Stimulated activated CD4-positive, alpha-beta T cell treated with anti-CD3 and anti-CD28 coated beads, Interleukin-15, amount 100 ng/mL, for 24 hours (primary cell): ENCODE data around the gene SLC38A6.
A peak's percentile ranks its signal among the peaks of the same experiment; 100 is the strongest.

Source experiments
- DNase-seq: peaks from one replicate; pipeline ENCODE4 v3.0.0-alpha.2; 2020

Gene SLC38A6

DNA sequence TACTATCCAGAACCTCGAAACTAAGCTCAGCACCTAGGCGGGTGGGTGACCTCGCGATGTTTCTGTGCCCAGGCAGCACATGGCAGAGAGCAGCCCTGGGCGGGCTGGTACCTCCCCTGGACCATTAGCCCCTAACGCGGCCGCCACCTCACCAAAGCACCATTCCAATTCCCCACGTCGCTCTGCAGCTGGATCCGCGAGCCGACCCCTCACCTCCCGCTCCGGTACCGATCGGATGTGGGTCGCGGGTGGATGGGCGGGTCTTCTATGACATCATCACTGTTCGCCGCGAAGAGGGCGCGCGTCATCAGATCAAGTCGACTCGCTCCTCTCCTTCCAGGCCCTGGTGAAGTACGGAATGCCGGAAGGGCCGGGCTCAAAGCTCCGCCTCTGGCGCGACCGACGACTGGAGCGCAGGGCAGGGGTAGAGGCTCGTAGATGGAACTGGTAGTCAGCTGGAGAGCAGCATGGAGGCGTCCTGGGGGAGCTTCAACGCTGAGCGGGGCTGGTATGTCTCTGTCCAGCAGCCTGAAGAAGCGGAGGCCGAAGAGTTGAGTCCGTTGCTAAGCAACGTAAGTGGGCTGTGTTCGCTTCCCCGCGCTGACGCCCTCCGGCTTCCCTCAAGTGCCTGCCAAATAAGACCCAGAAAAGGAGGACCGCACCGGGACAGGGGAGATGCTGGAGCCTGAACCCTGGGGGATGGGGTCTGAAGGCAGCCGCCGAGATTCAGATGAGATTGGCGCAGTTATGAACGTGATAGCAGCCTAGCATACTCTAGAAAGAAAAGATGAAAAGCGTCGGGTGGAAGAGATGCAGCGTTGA is at the start of gene SLC38A6, which contains the start of gene TRMT5:
Gene SLC38A6 (plus strand): TSS at position 435 of the 822 bp plus-strand sequence. CDS start 33 bp downstream, at position 468.
Gene TRMT5 (minus strand): TSS at position 269 of the 822 bp plus-strand sequence. CDS start 106 bp downstream, at position 163.
- DNase-seq: peak; percentile 93

DNA sequence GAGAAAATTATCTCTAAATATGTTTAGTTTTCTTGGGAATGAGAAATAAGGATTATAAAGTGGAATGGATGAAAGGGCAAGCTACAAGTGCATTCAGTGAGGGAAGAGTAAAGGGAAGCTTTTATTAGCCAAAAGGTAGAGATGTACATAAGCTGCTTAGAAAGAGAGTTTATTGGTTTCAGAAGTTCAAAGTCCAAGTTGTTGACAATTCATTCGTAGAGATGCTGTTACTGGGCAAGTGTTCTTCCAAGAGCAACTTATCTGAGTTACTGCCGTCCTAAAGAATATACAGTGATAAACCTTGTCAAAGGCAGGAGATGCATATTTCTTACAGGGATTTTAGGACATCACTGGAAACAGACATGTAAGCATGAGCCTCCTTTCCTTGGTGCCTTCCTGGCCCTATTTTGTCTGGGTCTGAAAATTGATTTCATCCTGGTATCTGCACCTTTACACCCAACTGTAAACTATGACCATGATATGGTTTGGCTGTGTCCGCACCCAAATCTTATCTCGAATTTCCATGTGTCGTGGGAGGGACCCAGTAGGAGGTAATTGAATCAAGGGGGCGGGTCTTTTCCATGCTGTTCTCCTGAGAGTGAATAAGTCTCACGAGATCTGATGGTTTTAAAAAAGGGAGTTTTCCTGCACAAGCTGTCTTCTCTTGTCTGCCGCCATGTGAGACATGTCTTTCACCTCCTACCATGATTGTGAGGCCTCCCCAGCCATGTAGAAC is 47.0 kb upstream of the SLC38A6 start:
- DNase-seq: no peak

DNA sequence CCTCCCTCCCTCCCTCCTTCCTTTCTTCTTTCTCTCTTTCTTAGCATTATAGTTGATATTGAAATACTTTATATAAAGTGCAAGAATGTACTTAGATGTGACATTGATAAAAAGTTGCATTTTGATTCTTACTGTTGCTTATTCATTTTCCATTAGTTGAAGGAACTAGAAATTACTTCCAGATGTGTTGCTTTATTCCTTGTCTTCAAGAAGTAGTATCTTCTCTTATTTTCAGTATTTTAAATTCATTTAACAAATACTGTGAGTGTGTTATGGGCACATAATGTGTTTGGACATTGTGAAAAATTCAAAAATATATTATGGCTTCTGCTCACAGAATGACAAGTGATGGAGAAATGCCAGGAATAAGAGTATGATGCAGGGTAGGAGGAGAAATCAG is 45.7 kb upstream of the SLC38A6 start:
- no peak for DNase-seq

DNA sequence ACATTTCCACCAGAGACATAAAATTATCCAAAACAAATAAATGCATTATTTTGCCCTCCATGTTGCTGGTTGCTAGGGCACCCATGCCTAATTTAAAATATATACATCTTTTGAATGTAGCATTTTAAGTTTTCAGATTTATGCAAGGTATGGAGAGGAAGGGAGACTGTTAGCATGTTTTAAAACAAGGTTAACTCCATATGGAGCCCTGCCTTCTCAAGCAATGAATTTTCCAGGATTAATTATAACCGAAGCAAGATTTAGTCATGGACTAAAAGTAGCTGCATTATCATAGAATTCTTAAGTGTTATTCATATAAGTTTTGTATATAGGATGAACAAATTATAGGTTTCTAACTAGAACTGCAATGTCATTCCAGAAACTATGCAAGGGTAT is 37.4 kb upstream of the SLC38A6 start:
- no peak for DNase-seq

DNA sequence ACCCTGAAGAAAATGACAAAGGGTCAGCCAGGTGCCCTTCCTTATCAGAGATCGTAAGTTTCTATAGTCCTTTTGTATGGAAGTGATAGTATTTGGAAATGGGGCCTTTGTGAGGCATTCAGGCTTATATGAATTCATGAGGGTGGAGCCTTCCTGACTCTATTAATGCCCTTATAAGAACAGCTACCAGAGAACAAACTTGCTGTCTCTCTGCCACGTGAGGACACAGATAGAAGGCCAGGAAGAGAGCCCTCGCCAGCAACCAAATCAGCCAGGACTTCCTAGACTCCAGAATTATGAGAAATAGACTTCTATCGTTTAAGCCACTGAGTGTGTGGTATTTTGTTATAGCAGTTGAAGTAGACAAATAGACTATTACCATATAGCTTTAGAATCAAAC is 36.8 kb upstream of the SLC38A6 start:
- no peak for DNase-seq

DNA sequence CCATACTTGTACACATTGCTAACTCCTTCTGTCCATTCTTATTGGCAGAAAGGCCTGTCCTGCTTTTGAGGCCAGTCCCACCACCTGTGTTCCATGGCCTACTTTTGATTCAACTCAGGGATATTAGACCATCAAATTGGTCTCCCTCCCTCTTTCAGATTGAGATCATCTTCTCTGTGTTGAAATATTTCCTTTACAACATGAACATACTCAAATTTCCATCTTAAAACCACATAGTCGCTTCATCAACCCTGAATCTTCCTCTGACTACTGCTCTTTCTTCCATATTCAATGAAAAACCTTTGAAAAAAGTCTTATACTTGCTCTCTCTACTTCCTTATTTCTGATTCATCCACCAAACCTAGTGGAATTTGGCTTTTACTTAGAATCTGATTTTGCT is 35.1 kb upstream of the SLC38A6 start:
- DNase-seq: no peak

DNA sequence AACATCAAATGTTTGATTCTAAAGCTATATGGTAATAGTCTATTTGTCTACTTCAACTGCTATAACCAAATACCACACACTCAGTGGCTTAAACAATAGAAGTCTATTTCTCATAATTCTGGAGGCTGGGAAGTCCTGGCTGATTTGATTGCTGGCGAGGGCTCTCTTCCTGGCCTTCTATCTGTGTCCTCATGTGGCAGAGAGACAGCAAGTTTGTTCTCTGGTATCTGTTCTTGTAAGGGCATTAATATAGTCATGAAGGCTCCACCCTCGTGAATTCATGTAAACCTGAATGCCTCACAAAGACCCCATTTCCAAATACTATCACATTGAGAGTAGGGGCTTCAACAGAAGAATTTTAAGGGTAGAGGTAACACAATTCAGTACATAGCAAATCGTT is 34.3 kb upstream of the SLC38A6 start:
- no peak for DNase-seq

DNA sequence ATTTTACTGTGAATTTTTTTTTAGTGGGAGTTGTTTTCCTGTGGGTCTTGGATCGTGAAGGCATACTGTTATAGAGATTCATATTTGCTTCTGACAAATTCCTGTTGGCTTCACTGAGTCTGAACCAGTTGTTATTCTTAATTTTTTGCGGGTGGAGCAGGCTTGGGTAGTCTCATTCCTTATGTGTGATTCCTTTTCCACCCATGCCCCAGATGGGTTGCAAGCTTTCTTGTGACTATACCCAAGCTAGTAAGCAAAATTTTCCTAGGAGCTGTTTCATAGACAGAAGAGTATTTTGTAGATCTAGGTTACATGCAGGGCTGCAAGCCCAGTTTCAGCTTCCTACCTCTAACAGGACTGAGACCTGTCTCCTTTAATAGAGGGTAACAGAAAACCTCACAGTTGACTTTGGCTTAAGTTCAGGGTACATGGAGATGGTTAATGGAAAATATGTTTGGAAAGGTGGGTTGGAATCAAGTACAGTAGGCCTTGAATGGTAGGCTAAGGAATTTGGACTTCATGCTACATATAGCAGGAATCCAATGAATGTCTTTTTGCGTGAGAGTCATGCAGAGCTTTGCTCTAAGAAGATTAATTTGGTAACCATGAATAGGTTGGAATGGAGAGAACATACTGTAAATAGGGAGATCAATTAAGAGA is 29.1 kb upstream of the SLC38A6 start:
- DNase-seq: no peak

DNA sequence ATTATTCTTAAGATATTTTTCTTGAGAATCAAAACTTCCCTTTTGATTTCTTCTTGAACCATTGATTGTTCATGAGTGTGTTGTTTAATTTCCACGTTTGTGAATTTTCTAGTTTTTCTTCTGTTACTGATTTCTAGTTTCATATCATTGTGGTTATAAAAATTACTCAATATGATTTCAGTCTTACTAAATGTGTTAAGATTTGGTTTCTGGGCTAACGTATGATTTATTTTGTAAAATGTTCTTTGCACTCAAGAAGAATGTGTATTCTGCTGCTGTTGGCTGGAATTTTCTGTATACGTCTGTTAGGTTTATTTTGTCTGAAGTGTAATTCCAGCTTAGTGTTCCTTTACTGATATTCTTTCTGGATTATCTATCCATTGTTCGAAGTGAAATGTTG is 24.8 kb upstream of the SLC38A6 start:
- no peak for DNase-seq

DNA sequence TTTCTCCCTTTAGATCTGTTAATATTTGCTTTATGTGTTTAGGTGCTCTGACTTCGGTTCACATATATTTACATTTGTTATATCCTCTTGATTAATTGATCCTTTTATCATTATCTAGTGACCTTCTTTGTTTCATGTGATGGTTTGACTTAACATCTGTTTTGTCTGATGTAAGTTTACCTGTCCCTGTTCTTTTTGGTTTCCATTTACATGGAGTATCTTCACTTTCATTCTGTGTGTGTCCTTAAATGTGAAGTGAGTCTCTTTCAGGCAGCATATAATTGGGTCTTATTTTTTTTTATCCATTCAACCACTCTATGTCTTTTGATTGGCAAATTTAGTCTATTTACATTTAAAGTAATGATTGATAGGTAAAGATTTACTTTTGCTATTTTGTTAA is 24.4 kb upstream of the SLC38A6 start:
- no peak for DNase-seq

DNA sequence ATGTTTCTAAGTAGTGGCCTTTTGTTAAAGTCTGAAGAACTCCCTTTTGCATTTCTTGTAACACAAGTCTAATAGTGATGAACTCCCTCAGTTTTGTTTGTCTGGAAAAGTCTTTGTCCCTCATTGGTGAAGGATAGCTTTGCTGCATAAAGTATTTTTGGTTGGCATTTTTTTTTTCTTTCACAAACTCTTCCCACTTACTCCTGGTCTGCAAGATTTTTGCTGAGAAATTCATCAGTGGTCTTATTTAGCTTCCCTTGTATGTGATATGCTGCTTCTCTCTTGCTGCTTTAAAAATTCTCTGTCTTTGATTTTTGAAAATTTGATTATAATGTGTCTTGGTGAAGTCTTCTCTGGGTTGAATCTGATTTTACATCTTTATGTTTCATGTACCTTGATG is 22.9 kb upstream of the SLC38A6 start:
- no peak for DNase-seq

DNA sequence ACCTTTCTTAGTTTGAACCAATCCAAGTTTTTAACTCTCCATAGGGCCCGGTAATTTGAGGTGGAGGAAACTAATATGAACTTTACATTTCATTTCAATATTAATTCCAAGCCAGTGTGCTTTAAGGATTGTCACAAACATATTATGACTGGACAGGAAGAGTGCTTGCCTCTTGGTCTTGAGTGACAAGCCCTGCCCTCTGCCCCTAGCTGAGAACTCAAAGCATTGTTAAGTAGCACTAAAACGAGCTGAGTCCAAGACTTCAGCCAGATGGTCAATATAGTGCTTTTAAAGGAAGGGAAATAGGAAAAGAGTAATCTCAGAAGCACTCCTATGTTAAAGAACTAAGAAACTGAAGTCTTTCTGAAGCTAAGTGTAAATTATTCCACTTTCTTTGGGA is 17.3 kb upstream of the SLC38A6 start:
- no peak for DNase-seq

DNA sequence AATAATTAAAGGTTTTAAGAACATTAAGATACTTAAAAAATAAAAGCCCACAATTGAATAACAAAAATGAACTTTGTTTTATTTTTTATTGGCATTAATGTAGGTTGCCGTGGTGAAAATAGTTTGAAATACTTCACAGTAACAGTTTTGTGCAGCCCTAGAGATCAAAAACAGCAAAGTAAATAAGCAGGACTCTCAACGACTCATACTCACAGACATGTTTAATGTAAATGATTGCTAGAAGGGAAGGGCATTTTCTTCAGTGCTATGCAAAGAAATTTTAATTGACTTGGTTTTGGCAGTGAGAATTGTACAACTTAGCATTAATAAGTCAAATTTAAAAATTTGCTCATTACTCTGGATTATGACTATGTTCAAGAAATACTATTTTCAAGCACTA is 16.1 kb upstream of the SLC38A6 start:
- DNase-seq: no peak

DNA sequence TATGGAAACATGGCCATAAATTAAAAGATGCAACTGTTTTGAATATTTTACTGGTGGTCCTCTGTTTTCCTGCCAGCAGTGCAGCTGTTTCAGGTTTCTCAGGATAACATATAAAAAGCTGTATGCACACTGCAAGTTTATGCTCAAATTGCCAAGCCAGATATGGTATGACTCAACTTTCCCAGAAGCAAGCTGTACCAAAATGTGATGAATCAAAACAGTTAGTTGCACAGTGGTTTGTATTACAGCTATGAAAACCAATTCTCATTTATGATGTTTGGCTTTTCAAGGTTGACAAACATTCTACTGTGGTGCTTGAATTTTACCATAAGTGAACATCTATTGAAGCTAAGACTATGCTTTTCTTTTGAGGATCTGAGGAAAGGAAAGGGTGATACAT is 15.6 kb upstream of the SLC38A6 start:
- no peak for DNase-seq

DNA sequence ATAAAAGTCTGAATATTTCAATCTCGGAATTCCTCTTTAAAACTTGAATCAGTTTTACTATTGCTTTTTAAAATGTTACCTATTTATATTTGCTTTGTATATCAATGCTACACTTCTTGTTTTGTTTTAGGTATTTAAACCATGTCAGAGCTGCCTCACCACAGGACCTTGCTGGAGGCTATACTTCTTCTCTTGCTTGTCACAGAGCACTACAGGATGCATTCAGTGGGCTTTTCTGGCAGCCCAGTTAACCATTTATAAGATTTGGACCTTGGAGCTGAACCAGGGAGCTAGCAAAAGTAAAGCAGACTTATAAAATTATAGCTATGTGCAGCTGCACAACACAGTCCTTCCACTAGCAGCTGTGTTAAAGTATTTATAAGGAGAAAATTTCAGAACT is 12.9 kb upstream of the SLC38A6 start:
- no peak for DNase-seq

DNA sequence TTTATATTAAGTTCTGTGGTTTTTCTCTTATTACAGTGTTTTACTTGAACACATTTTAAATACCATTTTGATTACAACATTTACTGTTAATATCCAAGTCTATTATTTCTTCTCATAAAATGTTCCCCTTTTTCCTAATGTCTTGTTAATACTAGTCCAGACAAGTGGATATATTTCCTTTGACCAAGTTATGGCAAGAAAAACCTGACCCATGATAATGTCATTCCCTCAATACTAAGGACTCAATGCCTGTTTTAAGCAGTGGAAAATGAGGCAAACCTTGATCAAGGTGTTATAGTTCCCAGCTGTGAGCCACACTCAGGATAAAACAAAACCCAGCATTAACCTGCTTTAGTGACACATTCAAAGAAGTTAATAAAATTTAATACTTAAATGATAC is 12.4 kb upstream of the SLC38A6 start:
- no peak for DNase-seq

DNA sequence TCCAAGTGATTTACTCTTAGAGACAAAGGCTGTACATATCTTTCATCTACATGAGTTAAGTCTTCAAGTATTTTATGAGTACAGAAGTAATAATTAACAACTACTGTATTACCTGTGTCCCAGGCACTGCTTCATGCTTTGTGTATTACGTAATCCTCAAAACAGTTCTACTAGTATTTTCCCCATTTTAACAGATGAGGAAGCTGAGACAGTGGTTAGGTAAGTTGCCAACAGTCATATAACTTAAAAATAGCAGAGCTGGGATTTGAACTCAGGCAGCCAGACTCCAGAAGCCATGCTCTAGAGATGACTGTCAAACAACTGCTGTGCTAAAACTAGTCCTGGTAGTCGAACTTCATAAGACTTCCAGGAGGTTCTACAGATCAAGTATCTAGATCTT is 10.9 kb upstream of the SLC38A6 start:
- no peak for DNase-seq

DNA sequence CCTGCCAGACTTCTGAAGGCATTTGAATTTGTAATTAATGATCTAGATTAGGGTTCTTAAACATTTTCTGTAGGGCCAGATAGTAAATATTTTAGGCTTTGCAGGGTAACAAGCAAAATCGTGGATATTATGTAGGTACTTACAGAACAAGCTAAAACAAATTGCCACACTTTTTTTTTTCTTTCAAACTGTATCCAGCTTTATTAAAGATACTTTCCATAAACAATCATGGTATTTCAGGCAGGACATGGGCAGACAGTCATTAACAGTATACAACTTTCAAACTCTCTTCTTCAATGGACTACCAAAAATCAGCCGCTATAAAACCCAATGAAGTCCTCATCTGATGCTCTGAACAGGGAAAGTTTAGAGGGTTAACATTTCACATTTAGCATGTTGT is 9.8 kb upstream of the SLC38A6 start:
- no peak for DNase-seq

DNA sequence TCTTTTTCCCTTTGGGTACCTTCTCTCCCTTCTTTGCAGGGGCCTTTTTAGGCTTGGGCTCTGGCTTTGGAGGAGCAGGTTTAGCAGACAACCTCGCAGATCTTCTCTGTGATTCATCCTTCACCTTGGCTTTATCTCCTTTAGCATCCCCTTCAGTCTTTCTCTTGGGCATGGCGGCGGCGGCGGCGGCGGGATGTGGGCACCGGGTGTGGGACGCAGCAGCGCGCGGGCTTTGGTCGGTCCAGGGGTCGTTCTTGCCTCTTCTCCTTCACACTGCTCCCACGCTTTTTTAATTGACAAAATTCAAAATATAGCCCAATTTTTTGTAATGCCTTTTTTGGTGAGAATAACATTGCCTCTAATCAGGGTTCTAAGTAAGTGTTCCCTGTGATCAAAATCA is 8.8 kb upstream of the SLC38A6 start:
- no peak for DNase-seq

DNA sequence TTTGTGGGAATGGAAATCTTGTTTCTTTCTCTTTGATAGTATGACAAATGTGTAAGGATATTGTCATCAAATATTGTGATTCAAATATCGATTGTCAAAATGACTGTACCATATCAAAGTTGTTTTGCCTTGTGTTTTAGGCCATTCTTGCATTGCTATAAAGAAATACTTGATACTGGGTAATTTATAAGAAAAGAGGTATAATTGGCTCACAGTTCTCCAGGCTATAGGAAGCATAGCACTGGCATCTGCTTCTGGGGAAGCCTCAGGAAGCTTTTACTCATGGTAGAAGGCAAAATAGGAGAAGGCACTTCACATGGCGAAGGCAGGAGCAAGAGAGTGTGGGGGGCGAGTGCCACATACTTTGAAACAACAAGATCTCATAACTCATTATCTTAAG is 8.0 kb upstream of the SLC38A6 start:
- no peak for DNase-seq

DNA sequence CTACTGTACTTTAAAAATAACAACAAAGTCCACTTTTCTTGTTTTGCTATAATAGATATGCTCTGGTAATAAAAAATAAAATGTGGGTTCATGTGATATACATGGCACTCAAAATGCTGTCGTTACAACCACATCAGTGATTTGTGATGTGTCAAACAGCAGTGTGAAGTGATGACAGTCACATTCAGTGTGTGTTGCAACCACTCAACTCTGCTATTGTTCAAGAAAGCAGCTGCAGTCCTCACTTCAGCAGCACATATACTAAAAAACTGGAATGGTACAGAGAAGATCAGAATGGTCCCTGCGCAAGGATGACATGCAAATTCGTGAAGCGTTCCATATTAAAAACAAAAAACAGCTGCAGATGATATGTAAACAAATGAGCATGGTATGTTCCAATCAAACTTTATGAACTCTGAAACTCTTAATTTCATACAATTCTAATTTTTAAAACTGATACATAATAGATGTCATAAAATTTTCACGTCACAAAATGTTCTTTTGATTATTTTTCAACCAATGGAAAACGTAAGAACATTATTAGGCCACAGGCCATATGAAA is 6.9 kb upstream of the SLC38A6 start:
- DNase-seq: no peak

DNA sequence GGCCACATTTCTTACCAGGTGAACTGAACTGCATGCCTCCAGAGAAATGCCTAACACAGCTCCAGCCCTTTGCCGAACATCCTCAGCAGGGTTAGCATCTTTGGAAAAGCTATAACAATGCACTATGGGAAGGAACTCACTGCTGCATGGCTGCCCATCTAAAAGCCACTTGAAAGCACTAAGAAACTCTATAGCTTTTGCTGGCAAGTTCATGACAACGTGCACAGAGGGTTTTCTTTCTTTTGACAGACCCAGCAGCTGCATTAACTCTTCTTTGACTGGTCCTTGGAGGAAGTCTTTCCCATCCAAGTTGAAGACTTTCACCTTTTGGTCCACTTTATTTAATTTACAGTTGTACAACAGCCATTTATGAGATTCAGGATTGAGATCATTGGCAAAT is 5.5 kb upstream of the SLC38A6 start:
- no peak for DNase-seq

DNA sequence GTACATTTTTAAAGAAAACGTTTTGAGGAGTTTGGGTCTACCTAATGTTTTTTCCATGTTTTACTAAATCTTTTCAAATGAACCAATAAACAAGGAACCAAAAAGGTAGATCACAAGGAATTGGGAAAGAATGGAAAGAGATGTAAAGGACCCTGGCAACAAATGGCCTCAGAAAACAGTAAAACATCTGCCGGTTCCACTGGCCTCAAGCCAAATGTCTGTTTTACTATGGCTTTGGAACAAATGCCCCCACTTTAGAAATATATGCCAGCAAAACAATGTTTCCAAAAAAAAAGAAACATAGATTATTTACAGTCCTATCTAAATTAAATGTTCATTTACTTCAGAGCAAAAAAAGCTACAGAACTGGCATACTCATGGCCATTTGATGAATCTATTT is 3.2 kb upstream of the SLC38A6 start:
- DNase-seq: no peak
